ENCODE measurements around the gene HCST.

- TF ChIP-seq, protein P1, sequence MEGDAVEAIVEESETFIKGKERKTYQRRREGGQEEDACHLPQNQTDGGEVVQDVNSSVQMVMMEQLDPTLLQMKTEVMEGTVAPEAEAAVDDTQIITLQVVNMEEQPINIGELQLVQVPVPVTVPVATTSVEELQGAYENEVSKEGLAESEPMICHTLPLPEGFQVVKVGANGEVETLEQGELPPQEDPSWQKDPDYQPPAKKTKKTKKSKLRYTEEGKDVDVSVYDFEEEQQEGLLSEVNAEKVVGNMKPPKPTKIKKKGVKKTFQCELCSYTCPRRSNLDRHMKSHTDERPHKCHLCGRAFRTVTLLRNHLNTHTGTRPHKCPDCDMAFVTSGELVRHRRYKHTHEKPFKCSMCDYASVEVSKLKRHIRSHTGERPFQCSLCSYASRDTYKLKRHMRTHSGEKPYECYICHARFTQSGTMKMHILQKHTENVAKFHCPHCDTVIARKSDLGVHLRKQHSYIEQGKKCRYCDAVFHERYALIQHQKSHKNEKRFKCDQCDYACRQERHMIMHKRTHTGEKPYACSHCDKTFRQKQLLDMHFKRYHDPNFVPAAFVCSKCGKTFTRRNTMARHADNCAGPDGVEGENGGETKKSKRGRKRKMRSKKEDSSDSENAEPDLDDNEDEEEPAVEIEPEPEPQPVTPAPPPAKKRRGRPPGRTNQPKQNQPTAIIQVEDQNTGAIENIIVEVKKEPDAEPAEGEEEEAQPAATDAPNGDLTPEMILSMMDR (IDR thresholded peaks at IDR 0.05): no peak
- no peak for TF ChIP-seq POLR2A (IDR thresholded peaks at IDR 0.05)
Observed at GRCh38 chr19:35858311-35858710, 44.0 kb upstream of the HCST start.

Data from ovary (tissue), 3 donors.